Measurements from ENCODE around the gene PLXNA4.

PLXNA4 gene

DNA sequence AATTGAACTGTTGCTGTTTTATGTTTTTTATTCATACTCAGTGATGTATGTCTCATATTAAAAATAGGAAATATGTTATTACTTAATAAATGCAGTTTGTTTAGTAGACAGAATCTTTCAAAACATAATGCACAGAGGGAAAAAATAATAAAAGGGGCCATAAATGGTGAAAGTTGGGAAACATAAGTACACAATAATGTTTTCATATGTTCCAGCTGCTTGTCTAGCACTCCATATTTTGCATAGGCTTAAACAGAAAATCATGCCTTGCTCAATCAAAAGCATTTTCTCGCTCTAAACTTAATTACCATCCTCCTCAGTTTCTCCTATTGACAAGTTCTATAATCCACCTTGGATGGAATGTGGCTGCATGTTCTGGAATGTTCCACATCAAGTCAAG is 333.2 kb downstream of the PLXNA4 start:
- DNase-seq (ENCODE audit: low read depth in 3 of 3): no peak

DNA sequence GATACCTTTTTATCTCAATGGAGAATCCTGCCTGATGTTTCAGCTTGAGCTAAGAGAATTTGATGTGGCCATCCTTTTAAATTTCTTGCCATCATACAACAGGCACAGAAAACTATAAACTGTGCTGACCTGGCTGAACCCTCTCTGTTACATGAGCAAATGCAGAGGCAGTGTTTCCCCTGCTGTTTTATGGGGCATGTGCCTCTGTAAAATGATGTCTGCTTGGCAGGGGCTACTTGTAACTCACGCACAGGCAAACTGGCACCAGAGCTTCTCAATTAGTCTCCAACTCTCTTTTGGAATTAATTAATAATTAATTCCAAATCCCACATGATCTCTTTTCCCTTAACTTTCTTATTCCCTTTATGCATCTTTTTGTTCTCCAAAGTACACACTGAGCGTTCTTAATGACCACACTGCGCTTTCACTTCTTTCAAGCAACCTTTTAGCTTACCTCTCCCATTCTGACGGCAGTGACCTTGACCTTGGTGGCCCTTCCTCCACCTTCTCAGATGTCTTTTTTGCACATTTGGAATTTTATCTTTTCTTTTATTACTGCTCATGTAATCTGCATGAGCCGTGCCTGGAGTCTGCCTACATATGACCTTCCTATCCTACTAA is 334.0 kb downstream of the PLXNA4 start:
- no peak for DNase-seq (ENCODE audit: low read depth in 3 of 3)

DNA sequence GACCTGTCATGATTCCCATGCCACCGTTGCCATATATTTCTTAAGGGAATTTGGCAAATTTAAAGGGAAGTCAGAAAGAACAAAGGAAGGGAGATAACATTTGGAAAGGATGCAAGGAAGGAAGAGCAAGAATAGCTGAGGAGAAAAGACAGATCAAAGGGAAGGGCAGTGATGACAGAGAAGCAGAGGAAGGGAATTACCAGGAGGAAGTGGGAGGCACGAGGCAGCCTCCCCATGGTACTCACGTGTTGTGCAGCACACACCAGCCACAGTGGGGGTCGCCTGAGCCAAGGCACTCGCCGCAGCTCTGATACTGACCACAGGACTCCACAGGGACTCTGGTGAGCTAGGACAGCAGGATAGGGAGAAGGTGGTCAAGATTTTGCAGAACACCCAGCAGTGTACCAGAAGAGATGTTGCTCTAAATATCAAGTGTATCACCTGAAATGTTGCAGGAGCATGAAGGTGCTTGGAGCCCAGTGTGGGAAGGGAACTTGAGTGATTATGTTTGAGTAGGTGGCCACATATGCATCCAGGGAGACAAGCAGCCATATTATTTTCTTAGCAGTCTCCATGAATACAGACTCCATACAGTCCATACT is 335.3 kb downstream of the PLXNA4 start:
- no peak for DNase-seq (ENCODE audit: low read depth in 3 of 3)

DNA sequence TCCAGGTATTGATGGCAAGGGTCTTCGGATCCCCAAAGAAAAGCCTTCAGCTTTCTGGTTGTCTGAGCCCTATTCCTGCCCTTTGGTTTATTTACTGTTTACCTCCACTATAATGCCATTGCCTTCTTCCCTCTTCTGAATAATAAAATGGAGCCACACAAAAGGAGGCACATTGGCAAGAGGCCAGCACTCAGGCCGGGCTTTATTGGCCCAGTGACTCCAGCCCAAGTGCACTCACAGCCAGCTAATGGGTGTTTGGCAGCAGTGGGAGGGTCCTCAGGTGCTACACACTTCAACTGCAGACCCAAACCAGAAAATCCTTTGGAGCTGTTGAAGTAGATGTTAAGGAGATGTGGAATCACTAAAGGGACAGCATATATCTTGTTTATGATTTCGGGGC is 336.0 kb downstream of the PLXNA4 start:
- DNase-seq (ENCODE audit: low read depth in 3 of 3): no peak

DNA sequence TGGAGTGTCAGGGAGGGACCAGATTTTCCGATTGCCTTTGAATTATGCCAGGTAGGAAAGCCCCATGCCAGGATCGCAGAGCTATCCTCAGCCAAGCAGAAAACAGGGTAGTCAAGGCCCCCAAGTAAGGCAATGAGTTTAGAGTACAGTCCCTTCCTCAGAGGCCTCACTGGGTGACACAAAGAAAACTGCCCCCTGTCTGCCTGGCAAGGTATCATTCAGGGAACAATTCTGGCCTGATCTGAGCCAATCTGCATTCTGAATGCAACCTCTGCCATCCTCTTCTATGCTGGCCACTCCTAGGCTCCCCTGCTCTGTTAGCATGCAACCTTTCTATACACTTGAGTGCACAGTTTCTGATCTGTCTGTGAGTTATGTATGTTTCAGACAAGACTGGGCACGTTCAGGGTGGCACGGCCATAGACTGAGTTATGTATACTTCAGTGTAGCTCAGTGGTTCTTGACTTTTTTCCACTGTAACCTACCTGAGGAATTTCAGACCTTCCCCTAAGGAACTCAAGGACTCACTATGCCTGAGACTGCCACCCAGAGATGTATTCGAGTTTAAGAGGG is 336.8 kb downstream of the PLXNA4 start:
- DNase-seq (ENCODE audit: low read depth in 3 of 3): no peak

DNA sequence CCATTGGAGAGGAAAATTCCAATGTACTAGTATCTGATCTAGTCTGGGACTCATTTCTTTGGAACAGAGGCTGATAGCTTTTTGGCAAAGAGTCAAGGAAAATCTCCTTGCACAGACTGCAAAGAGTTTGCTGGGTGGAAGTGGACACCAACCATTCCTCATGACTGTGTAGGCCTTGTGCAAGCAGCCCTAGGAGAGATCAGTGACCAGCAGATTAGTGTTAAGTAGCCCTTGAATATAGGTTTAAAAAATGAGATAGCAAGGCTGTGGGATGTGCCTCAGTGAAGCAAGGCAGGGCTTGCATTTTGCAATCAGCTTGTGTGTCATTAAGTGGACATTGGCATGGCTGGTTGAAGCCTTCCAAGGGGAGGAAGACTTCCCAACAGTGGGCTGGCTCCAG is 341.6 kb downstream of the PLXNA4 start:
- DNase-seq (ENCODE audit: low read depth in 3 of 3): no peak

DNA sequence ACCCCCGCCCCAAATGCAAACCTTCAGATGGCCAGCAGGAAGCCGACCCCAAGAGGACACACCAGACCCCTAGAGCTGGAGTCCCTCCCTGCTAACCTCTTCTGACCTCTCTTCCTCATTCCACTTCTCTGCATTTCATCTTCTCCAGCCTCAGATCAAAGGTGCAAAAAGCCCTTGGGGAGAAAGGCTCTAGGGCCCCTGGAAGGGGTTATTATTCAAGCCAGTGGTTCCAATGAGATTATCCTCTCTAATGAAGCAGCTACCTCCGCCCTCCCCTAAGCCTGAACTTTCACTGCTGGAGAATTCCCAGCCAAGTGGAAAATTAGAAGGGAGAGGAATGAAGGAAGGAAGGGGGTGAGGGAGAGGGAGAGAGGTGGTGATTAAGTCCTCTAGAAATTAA is 343.9 kb downstream of the PLXNA4 start:
- no peak for DNase-seq (ENCODE audit: low read depth in 3 of 3)

DNA sequence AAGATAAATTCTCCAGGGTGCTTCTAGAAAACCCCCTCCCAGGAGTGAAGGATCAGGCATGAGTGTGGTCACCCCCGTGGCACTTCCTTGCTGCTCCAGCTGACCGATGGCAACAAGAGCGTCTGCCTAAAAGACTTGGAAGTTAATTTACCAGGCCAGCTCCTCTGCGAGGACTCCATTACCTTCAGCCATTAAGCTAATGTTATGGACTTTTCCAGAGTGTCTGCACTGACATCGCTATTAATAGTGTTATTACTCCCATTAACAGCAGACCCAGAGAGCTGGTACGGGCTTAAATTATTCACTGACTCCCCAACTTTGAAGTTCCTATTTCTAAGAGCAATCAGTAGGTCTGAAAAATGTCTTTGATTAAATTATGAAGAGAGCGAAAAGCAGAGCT is 345.8 kb downstream of the PLXNA4 start:
- no peak for DNase-seq (ENCODE audit: low read depth in 3 of 3)

DNA sequence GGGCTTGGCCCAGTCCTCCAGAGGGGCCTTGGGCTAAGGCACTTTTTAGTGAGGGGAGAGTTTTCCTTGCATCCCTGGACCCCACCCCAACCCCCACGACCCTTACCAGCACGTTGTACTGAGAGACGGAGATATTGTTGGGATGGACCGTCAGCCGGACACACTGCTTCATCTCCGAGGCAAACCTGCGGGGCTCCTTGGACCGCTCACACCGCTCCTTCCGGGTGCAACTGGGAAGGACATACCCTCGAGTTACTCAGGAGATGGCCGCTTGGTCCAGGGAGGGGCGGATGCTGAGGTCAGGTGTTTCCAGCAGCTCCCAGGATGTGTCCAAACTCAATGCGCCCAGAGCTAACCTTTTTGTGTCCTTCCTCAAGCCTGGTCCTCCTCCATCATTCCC is 348.0 kb downstream of the PLXNA4 start:
- DNase-seq (ENCODE audit: low read depth in 3 of 3): no peak

DNA sequence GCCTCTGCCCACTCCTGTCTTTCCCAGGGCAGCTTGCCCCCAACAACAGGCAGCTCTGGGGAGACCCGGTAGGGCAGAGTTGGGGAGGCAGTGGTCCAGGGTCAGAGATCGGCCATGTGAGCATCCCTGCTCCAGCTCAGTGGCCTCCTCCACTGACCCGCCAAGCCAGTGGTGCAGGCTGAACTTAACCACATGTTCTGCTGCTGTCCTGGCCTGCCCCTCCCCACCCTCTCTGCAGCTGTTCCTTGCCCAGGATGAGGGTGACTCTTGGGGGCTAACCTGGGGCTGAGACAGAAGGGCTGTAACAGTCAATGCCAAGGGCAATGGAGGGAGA is 349.3 kb downstream of the PLXNA4 start:
- DNase-seq (ENCODE audit: low read depth in 3 of 3): no peak

DNA sequence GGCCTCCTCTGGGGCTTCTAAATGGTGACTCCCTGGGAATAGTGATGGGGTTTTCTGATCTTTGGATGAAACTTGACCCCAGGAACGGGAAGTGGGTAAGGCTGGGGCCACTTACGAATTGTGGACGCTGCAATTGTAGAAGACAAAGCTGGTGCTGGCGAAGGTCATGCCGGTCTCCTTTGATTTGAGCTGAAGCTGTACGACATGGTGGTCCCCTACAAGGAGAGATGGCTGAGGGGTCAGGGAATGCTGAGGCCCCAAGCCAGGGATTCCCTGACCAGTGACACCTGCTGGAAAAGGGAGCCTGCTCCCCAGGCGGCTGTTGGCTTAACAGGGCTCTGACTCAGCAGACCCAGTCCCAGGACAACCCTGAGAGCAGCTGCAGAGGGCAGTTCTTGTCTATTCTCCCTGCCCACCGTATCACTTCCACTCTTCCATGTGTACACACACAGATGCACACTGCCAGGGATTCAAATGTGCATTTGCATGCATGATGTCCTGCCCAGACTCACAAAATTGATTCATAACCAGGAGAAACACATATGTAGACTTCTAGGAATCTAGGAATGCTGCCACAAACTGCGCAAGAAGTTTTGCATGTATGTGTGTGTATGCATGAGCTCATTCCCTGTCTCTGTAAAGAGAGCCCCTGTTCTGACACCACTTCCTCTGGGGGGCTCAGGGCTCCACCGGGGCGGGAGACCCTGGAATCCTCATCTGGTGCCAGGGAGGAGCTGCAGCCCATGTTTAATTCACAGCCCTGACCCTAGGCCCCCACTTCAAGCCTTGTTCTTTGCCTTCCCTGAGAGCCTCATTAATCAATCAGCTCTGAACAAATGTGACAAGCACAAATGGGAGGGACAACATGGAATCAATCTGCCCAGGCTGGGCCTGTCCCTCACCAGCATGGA is 350.0 kb downstream of the PLXNA4 start:
- DNase-seq (ENCODE audit: low read depth in 3 of 3): no peak

DNA sequence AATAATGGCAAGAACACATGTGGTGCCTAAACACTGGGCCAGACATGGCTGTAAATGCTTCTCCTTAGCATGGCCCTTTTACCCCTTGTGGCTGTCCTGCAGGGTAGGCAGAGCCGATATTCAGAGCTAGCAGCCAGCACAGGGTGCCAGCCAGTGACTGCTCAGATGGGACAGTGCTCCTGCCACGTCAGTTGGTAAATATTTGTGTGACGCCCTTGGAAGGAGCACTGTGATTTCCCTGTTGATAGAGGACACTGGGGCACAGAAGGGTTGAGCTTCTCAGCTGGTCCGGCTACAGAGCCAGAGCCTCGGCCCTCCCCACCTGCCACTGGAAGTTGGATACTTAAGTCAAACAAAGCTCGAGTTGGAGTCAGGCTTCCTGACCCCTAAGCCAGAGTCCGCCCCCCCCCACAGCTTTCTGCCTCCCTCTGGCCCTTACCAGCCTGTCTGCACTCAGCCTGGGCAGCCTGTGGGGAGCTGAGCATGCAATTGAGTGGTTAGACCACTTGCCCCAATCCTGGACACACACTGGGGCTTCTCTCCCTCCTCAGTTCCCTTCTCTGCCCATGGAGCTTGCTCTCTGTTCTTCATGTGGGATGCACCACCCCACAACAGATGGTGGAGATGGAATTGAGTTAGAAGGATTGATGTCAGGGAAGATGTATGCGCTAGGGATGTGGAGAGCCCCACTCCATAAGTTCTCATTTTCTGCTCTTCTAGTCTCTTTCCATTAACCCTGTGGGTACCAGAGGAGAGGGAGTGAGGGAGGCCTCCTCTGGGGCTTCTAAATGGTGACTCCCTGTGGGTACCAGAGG is 350.8 kb downstream of the PLXNA4 start:
- DNase-seq (ENCODE audit: low read depth in 3 of 3): no peak

DNA sequence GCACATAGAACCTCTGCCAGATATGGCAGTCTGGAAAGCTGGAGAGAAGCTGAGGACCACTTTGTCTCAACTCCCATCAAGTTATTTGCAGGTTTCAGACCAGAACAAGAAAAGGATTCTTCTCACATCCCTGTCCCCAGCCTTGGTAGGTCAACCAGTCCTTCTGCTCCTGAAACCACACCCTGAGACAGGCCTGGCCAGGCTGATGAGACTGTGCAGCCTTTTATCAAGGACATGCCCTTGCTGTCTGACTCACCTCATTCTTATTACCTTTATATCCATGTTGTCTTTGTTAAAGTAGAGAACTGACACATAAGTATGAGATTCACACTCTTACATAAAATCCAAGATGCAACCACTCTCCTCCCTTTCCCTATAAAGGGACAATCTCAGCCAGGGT is 354.9 kb downstream of the PLXNA4 start:
- DNase-seq (ENCODE audit: low read depth in 3 of 3): no peak

DNA sequence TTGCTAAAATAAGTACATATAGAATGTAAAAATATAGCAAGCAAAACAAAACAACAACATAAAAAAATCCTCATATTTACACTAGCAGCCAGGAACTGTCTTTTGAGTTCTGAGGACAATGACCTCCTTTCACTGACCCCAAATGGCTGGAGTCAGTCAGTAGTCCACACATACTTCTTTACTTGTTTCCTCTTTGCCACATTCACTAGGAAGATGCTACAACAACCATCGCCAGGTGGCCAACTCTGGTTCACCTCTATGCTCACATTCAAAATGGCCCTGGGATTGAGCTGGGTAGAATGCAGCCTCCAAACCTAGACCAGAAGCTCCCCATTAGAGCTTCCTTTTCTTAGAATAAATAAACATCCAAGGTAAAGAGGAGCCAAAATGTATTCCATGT is 356.2 kb downstream of the PLXNA4 start:
- no peak for DNase-seq (ENCODE audit: low read depth in 3 of 3)

DNA sequence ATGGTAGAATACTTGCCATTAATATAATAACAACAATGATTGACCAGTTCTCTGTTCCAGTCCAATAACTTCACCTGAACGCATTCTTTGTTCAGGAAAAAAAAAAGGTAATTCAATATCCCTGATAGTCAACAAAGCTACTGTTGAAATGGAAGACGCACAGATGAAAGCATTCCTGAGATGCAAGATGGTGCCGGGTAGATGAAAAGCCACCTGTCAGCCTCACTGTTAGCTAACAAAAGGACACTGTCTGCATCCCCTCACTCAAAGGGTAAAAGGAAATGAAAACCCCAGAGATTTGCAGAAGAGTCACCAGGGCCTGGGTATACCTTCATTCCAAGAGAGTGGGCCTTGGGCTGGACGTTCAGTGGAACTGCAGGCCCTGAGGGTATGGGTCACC is 357.4 kb downstream of the PLXNA4 start:
- no peak for DNase-seq (ENCODE audit: low read depth in 3 of 3)

DNA sequence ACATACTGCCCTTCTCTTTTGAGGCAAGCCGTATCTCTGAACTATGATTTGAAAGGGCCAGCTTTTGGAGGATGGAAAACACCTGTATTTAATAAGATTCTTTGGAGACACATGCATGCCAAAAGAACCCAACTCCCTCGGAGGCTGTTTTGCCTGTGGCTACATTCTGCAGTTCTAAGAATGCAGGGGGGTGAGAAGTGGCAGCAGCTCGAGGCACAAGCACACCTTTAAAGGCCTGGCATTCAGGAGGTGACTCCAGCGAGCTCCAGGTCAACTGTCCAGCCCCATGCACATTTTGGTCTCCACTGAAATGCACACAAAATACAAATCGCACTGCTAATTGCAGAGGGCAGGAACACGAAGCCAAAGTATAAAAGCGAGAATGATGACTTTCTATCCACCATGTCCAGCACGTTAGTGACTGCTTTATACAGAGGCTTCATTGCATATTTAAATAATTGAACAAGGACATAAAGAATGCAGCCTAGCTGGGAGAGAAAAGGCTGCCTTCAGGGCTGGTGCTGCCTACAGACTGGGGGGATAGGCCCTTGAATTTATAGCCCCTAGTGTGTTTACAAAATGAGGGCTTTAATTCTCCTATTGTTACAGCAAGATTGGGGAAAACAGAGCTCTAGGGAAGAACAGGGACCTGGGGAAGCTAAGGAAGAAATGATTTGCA is 359.3 kb downstream of the PLXNA4 start:
- no peak for DNase-seq (ENCODE audit: low read depth in 3 of 3)

DNA sequence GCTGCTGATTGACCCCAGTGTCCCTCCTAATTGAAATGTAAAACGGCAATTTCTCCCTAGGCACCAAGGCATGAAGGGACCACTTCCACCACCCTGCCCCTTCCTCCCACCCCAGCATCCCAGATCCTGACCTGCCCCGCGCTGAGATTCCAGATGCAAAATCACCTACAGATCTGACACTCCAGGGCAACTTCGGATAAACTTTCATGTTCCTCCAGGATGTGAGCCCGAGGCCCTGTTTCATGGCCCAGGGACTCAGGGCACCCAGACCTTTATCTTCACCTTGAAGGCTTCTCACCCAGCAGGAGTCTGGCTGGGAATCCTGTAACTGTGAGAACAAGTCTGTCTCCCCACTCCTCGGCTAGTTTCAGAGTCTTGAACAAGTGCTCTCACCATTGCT is 361.8 kb downstream of the PLXNA4 start:
- DNase-seq (ENCODE audit: low read depth in 3 of 3): no peak

DNA sequence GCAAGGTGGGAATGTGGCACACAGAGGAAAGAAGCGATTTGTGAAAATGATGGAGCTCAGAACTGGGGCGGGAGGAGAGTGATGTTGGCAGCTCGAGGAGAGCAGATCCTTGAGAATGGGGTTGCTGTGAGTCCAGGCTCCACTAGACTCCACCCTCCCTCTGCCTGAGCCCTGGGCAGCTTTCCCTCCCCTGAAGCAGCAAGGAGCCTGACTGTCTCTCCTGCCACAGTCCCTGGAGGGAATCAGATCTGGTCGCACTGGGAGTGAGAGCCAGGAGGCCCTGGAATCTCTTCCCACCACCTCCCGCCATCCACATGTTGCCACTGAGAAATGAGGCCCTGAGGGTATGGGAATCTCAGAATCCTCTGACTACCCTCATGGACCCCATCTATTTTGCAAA is 362.7 kb downstream of the PLXNA4 start:
- no peak for DNase-seq (ENCODE audit: low read depth in 3 of 3)

DNA sequence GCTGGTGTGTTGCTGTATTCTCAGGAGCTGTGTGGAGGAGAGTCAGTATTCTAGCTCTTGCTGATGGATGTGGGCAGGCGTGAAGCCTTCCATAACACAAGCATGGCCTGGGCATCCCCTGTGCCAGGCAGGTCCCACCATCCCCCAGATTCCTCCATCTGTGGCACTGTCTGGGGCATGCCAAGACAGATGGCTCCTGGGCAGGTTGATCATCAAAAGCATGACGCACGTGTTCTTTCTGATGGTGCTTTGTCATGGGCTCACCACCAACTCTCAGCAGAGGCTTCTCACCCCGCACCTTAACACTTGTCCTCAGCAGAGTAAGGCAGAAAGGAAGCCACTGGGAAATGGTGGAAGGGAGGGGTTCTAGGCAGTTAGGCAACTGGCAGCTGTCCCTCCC is 364.3 kb downstream of the PLXNA4 start:
- DNase-seq (ENCODE audit: low read depth in 3 of 3): no peak

DNA sequence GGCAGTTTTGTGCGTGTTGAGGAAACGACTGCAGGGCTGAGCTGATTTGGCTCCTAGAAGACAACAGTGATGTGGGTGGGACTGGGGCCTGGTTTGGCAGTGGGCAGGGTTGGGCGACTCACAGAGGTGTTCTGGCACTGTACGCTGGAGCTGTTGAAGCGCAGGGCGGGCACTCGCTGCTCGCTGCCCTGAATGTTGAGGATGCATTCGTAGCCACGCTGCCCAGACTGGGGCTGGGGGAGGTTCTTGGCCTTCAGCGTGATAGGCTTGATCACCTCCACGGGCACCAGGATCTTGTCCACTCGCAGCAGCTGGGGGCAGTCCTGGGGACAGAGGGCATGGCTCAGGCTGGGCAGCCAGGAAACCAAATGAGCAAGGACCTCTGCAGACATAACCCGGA is 365.4 kb downstream of the PLXNA4 start:
- no peak for DNase-seq (ENCODE audit: low read depth in 3 of 3)

DNA sequence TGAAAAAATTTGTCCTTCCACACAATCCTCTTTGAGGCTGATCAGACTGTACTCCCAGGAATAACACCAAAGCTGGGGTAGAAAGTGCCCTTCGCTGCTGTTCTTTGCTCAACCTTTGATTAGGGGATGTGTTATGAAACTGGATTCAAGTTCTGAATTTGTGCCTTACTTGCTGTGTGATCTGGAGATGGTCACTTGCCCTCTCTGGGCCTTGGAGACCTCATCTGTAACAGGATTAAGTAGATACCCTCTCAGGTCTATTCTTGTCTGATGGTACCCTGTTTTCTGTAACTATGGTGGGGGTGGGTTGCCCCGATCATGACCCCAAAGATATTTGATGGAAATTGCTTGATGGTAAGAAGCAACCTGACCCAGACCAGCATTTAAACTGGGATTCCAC is 368.5 kb downstream of the PLXNA4 start:
- no peak for DNase-seq (ENCODE audit: low read depth in 3 of 3)
